GM19324 (cell line): ENCODE data around the gene POLE.

Experiments
- ATAC-seq: cut with Tn5 transposase; IDR thresholded peaks from one replicate; pipeline ENCODE4 v1.9.1; 2021; ENCODE audit warnings: mild to moderate bottlenecking, moderate library complexity; ENCODE audit not compliant: unreplicated experiment, low FRiP score

POLE gene

GRCh38 chr12:132633398-132633797, 53.7 kb downstream of the POLE start:
- no peak for ATAC-seq

- ATAC-seq: no peak
Observed at GRCh38 chr12:132632521-132633228, 54.5 kb downstream of the POLE start.

GRCh38 chr12:132631666-132632065, 55.5 kb downstream of the POLE start:
- ATAC-seq: no peak

GRCh38 chr12:132630672-132631071, 56.5 kb downstream of the POLE start:
- no peak for ATAC-seq

GRCh38 chr12:132629330-132629729, 57.8 kb downstream of the POLE start:
- no peak for ATAC-seq

- ATAC-seq: no peak
Observed at GRCh38 chr12:132625731-132626430, 61.3 kb downstream of the POLE start.

GRCh38 chr12:132624910-132625630, 62.1 kb downstream of the POLE start:
- no peak for ATAC-seq

- ATAC-seq: no peak
Observed at GRCh38 chr12:132624186-132624855, 62.8 kb downstream of the POLE start.

GRCh38 chr12:132623072-132623869, 63.9 kb downstream of the POLE start:
- no peak for ATAC-seq

- ATAC-seq: no peak
Observed at GRCh38 chr12:132622437-132623071, 64.6 kb downstream of the POLE start.

- no peak for ATAC-seq
Observed at GRCh38 chr12:132621657-132622435, 65.3 kb downstream of the POLE start.

- ATAC-seq: no peak
Observed at GRCh38 chr12:132620899-132621656, 66.1 kb downstream of the POLE start.

GRCh38 chr12:132620113-132620898, 66.8 kb downstream of the POLE start:
- ATAC-seq: no peak

GRCh38 chr12:132619386-132620112, 67.6 kb downstream of the POLE start:
- ATAC-seq: no peak

GRCh38 chr12:132619071-132619385, 68.1 kb downstream of the POLE start:
- ATAC-seq: no peak

GRCh38 chr12:132618683-132619043, 68.5 kb downstream of the POLE start, which contains the start of gene P2RX2:
P2RX2 (plus strand) TSS chr12:132618776; CDS start chr12:132618817, 41 bp downstream.
- no peak for ATAC-seq
